ENCODE results near the gene PTGFRN. TPM values are rescaled to one million over a fixed set of nuclear protein-coding genes. Genes with fewer than 3 reads are reported as not detected.

PTGFRN gene
- total and polyA plus RNA-seq, 4 donors: 5.4 to 12.6 (median 7.2) TPM

DNA sequence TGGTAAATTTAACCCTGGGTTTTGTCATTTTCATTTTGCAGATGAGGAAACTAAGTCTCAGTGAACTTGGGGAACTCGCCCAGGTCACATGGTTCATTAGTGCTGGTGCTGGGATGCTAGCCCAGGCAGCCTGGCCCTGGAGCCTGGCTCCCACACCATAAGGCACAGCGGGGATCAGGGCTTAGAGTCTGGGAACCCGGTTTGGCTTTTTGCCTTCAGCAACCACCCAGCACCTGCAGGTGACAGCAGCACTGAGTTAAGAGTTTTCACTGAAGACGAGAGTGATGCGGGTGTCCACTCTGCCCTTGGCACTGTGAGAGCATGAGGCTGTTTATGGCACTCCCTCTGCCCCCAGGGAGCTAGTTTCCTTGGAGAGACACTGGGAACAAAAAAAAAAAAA, 73.4 kb downstream of the PTGFRN start (continued):
- TF ChIP-seq, protein P1, sequence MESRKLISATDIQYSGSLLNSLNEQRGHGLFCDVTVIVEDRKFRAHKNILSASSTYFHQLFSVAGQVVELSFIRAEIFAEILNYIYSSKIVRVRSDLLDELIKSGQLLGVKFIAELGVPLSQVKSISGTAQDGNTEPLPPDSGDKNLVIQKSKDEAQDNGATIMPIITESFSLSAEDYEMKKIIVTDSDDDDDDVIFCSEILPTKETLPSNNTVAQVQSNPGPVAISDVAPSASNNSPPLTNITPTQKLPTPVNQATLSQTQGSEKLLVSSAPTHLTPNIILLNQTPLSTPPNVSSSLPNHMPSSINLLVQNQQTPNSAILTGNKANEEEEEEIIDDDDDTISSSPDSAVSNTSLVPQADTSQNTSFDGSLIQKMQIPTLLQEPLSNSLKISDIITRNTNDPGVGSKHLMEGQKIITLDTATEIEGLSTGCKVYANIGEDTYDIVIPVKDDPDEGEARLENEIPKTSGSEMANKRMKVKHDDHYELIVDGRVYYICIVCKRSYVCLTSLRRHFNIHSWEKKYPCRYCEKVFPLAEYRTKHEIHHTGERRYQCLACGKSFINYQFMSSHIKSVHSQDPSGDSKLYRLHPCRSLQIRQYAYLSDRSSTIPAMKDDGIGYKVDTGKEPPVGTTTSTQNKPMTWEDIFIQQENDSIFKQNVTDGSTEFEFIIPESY (IDR thresholded peaks at IDR 0.05): no peak
- TF ChIP-seq NR2F2 (IDR thresholded peaks at IDR 0.05) (no peak), FOXA2 (IDR thresholded peaks at IDR 0.05) (no peak), YY1 (IDR thresholded peaks at IDR 0.05) (no peak), HNF4A (conservative IDR thresholded peaks at IDR 0.05) (no peak), EGR1 (IDR thresholded peaks at IDR 0.05; ENCODE audit: low read depth in 2 of 2) (no peak), GABPA (IDR thresholded peaks at IDR 0.05 in 1 of 2, conservative IDR thresholded peaks at IDR 0.05 in 1 of 2) (no peak), SP1 (IDR thresholded peaks at IDR 0.05) (no peak), RAD21 (IDR thresholded peaks at IDR 0.05) (no peak)

DNA sequence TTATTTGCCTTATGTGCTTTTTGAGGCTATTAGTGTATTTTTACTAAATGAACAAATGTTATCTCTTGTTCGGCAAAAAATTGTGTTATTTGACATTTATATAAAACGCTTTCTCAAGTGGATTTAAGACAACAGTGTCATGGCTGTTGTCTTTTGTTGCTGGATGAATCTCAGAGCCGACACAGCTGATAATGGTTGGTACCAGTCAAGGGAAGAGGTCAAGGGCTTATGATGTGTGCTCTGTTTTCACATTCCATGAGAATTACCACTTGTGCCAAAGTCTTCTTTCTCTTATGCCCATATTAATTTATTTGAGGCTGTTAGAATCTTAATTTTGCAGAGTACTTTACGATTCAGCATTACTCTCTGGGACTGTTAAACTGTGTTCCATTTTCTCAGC, 74.0 kb downstream of the PTGFRN start:
- H3K9ac ChIP-seq (ENCODE audit: low read depth in 1 of 2, low read length in 2 of 2): no peak overlapping the region
- H3K36me3 ChIP-seq (ENCODE audit: control insufficient read depth in 4 of 4, insufficient read depth in 3 of 4, low read depth in 1 of 4, low read length in 3 of 4): peaks cover 0 to 7% (median 0%) of the 10 kb centered on the region in 4 donors
- no peaks in the 10 kb centered on the region for H3K9me3 ChIP-seq (ENCODE audit: control insufficient read depth in 4 of 4, low read length in 3 of 4)
- peaks cover 0 to 13% (median 8%) of the 10 kb centered on the region in 4 donors for H3K4me1 ChIP-seq (ENCODE audit: control insufficient read depth in 4 of 4, insufficient read depth in 4 of 4, low read length in 3 of 4)
- TF ChIP-seq TAF1 (conservative IDR thresholded peaks at IDR 0.05): no peak
- TF ChIP-seq HNF4G (IDR thresholded peaks at IDR 0.05): no peak
- no peak for TF ChIP-seq EGR1 (IDR thresholded peaks at IDR 0.05; ENCODE audit: low read depth in 2 of 2)
- TF ChIP-seq, protein P2, sequence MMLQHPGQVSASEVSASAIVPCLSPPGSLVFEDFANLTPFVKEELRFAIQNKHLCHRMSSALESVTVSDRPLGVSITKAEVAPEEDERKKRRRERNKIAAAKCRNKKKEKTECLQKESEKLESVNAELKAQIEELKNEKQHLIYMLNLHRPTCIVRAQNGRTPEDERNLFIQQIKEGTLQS (IDR thresholded peaks at IDR 0.05): no peak
- TF ChIP-seq HNF4A (conservative IDR thresholded peaks at IDR 0.05): no peak
- TF ChIP-seq, protein P3, sequence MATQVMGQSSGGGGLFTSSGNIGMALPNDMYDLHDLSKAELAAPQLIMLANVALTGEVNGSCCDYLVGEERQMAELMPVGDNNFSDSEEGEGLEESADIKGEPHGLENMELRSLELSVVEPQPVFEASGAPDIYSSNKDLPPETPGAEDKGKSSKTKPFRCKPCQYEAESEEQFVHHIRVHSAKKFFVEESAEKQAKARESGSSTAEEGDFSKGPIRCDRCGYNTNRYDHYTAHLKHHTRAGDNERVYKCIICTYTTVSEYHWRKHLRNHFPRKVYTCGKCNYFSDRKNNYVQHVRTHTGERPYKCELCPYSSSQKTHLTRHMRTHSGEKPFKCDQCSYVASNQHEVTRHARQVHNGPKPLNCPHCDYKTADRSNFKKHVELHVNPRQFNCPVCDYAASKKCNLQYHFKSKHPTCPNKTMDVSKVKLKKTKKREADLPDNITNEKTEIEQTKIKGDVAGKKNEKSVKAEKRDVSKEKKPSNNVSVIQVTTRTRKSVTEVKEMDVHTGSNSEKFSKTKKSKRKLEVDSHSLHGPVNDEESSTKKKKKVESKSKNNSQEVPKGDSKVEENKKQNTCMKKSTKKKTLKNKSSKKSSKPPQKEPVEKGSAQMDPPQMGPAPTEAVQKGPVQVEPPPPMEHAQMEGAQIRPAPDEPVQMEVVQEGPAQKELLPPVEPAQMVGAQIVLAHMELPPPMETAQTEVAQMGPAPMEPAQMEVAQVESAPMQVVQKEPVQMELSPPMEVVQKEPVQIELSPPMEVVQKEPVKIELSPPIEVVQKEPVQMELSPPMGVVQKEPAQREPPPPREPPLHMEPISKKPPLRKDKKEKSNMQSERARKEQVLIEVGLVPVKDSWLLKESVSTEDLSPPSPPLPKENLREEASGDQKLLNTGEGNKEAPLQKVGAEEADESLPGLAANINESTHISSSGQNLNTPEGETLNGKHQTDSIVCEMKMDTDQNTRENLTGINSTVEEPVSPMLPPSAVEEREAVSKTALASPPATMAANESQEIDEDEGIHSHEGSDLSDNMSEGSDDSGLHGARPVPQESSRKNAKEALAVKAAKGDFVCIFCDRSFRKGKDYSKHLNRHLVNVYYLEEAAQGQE (IDR thresholded peaks at IDR 0.05): no peak
- TF ChIP-seq JUND (IDR thresholded peaks at IDR 0.05): no peak
- TF ChIP-seq MAX (IDR thresholded peaks at IDR 0.05): no peak
- TF ChIP-seq, protein P4, sequence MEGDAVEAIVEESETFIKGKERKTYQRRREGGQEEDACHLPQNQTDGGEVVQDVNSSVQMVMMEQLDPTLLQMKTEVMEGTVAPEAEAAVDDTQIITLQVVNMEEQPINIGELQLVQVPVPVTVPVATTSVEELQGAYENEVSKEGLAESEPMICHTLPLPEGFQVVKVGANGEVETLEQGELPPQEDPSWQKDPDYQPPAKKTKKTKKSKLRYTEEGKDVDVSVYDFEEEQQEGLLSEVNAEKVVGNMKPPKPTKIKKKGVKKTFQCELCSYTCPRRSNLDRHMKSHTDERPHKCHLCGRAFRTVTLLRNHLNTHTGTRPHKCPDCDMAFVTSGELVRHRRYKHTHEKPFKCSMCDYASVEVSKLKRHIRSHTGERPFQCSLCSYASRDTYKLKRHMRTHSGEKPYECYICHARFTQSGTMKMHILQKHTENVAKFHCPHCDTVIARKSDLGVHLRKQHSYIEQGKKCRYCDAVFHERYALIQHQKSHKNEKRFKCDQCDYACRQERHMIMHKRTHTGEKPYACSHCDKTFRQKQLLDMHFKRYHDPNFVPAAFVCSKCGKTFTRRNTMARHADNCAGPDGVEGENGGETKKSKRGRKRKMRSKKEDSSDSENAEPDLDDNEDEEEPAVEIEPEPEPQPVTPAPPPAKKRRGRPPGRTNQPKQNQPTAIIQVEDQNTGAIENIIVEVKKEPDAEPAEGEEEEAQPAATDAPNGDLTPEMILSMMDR (IDR thresholded peaks at IDR 0.05; ENCODE audit: low read depth, low read length, missing input control): no peak
- no peak for TF ChIP-seq RAD21 (IDR thresholded peaks at IDR 0.05)
- TF ChIP-seq SP1 (IDR thresholded peaks at IDR 0.05): no peak
- no peak for TF ChIP-seq RXRA (IDR thresholded peaks at IDR 0.05)
- no peak for TF ChIP-seq YY1 (IDR thresholded peaks at IDR 0.05)
- TF ChIP-seq FOXA1 (IDR thresholded peaks at IDR 0.05): no peak
- no peak for TF ChIP-seq GABPA (IDR thresholded peaks at IDR 0.05 in 1 of 2, conservative IDR thresholded peaks at IDR 0.05 in 1 of 2)
- TF ChIP-seq NR2F2 (IDR thresholded peaks at IDR 0.05): no peak
- TF ChIP-seq, protein P1 (IDR thresholded peaks at IDR 0.05): no peak
- no peak for TF ChIP-seq FOXA2 (IDR thresholded peaks at IDR 0.05)
- H3K27me3 ChIP-seq (ENCODE audit: control insufficient read depth in 4 of 4, insufficient read depth in 4 of 4, low read length in 3 of 4): no peaks in the 10 kb centered on the region
- no peak for DNase-seq (ENCODE audit: low spot score)
- no peak overlapping the region for H3K4me3 ChIP-seq (ENCODE audit: low read depth in 1 of 3, low read length in 3 of 3)
- no peak overlapping the region for H3K27ac ChIP-seq (ENCODE audit: low read depth in 1 of 2, low read length in 2 of 2)
- 78% methylated on average over 4 of the region's 4 CpGs for WGBS
